ENCODE results near the gene LDB2. TPM values are rescaled to one million over a fixed set of nuclear protein-coding genes. Genes with fewer than 3 reads are reported as not detected.

Gene LDB2
- total and polyA plus RNA-seq, 2 donors: 9.2 to 10.1 TPM

- Histone ChIP-seq H3K4me3 (ENCODE audit: low read length in 2 of 2) (no peak overlapping the region), H3K27me3 (ENCODE audit: control insufficient read depth in 2 of 2, insufficient read depth in 1 of 2, low read length in 1 of 2) (no peaks in the 10 kb centered on the region), H3K4me1 (ENCODE audit: control insufficient read depth in 2 of 2, insufficient read depth in 2 of 2, low read length in 2 of 2) (no peaks in the 10 kb centered on the region), H3K36me3 (ENCODE audit: control insufficient read depth in 2 of 2, insufficient read depth in 2 of 2, low read length in 1 of 2) (no peaks in the 10 kb centered on the region), H3K9me3 (ENCODE audit: control insufficient read depth in 2 of 2, insufficient read depth in 1 of 2, low read length in 1 of 2) (no peaks in the 10 kb centered on the region), H3K27ac (ENCODE audit: low read depth in 1 of 2, low read length in 1 of 2) (no peak overlapping the region)
- 97% methylated on average over 10 of the region's 10 CpGs for WGBS
- DNase-seq (ENCODE audit: low read depth in 6 of 9, low spot score in 9 of 9): no peak
These were observed 315.9 kb downstream of the LDB2 start for GRCh38 chr4:16582526-16582925.

GRCh38 chr4:16582036-16582435 is 316.4 kb downstream of the LDB2 start:
- H3K9me3 ChIP-seq (ENCODE audit: control insufficient read depth in 2 of 2, insufficient read depth in 1 of 2, low read length in 1 of 2): no peaks in the 10 kb centered on the region
- H3K27me3 ChIP-seq (ENCODE audit: control insufficient read depth in 2 of 2, insufficient read depth in 1 of 2, low read length in 1 of 2): no peaks in the 10 kb centered on the region
- H3K4me1 ChIP-seq (ENCODE audit: control insufficient read depth in 2 of 2, insufficient read depth in 2 of 2, low read length in 2 of 2): no peaks in the 10 kb centered on the region
- DNase-seq (ENCODE audit: low read depth in 6 of 9, low spot score in 9 of 9): no peak
- H3K27ac ChIP-seq (ENCODE audit: low read depth in 1 of 2, low read length in 1 of 2): no peak overlapping the region
- WGBS: 97% methylated on average over 3 of the region's 3 CpGs
- no peaks in the 10 kb centered on the region for H3K36me3 ChIP-seq (ENCODE audit: control insufficient read depth in 2 of 2, insufficient read depth in 2 of 2, low read length in 1 of 2)
- no peak overlapping the region for H3K4me3 ChIP-seq (ENCODE audit: low read length in 2 of 2)

GRCh38 chr4:16581117-16581516 is 317.3 kb downstream of the LDB2 start:
- Histone ChIP-seq H3K9me3 (ENCODE audit: control insufficient read depth in 2 of 2, insufficient read depth in 1 of 2, low read length in 1 of 2) (no peaks in the 10 kb centered on the region), H3K36me3 (ENCODE audit: control insufficient read depth in 2 of 2, insufficient read depth in 2 of 2, low read length in 1 of 2) (no peaks in the 10 kb centered on the region), H3K4me3 (ENCODE audit: low read length in 2 of 2) (no peak overlapping the region), H3K27me3 (ENCODE audit: control insufficient read depth in 2 of 2, insufficient read depth in 1 of 2, low read length in 1 of 2) (no peaks in the 10 kb centered on the region), H3K27ac (ENCODE audit: low read depth in 1 of 2, low read length in 1 of 2) (no peak overlapping the region), H3K4me1 (ENCODE audit: control insufficient read depth in 2 of 2, insufficient read depth in 2 of 2, low read length in 2 of 2) (no peaks in the 10 kb centered on the region)
- WGBS: 97% methylated on average over 3 of the region's 3 CpGs
- no peak for DNase-seq (ENCODE audit: low read depth in 6 of 9, low spot score in 9 of 9)

GRCh38 chr4:16580514-16580913 is 317.9 kb downstream of the LDB2 start:
- Histone ChIP-seq H3K9me3 (ENCODE audit: control insufficient read depth in 2 of 2, insufficient read depth in 1 of 2, low read length in 1 of 2) (no peaks in the 10 kb centered on the region), H3K27ac (ENCODE audit: low read depth in 1 of 2, low read length in 1 of 2) (no peak overlapping the region), H3K27me3 (ENCODE audit: control insufficient read depth in 2 of 2, insufficient read depth in 1 of 2, low read length in 1 of 2) (no peaks in the 10 kb centered on the region), H3K4me1 (ENCODE audit: control insufficient read depth in 2 of 2, insufficient read depth in 2 of 2, low read length in 2 of 2) (no peaks in the 10 kb centered on the region), H3K36me3 (ENCODE audit: control insufficient read depth in 2 of 2, insufficient read depth in 2 of 2, low read length in 1 of 2) (no peaks in the 10 kb centered on the region), H3K4me3 (ENCODE audit: low read length in 2 of 2) (no peak overlapping the region)
- DNase-seq (ENCODE audit: low read depth in 6 of 9, low spot score in 9 of 9): no peak

GRCh38 chr4:16579866-16580265 is 318.6 kb downstream of the LDB2 start:
- Histone ChIP-seq H3K27ac (ENCODE audit: low read depth in 1 of 2, low read length in 1 of 2) (no peak overlapping the region), H3K27me3 (ENCODE audit: control insufficient read depth in 2 of 2, insufficient read depth in 1 of 2, low read length in 1 of 2) (no peaks in the 10 kb centered on the region), H3K4me1 (ENCODE audit: control insufficient read depth in 2 of 2, insufficient read depth in 2 of 2, low read length in 2 of 2) (no peaks in the 10 kb centered on the region), H3K4me3 (ENCODE audit: low read length in 2 of 2) (no peak overlapping the region), H3K36me3 (ENCODE audit: control insufficient read depth in 2 of 2, insufficient read depth in 2 of 2, low read length in 1 of 2) (no peaks in the 10 kb centered on the region), H3K9me3 (ENCODE audit: control insufficient read depth in 2 of 2, insufficient read depth in 1 of 2, low read length in 1 of 2) (no peaks in the 10 kb centered on the region)
- DNase-seq (ENCODE audit: low read depth in 6 of 9, low spot score in 9 of 9): no peak
- WGBS: 92% methylated on average over 3 of the region's 3 CpGs

GRCh38 chr4:16577177-16577576 is 321.3 kb downstream of the LDB2 start:
- 96% methylated on average over 3 of the region's 3 CpGs for WGBS
- H3K27ac ChIP-seq (ENCODE audit: low read depth in 1 of 2, low read length in 1 of 2): no peak overlapping the region
- no peaks in the 10 kb centered on the region for H3K4me1 ChIP-seq (ENCODE audit: control insufficient read depth in 2 of 2, insufficient read depth in 2 of 2, low read length in 2 of 2)
- no peaks in the 10 kb centered on the region for H3K9me3 ChIP-seq (ENCODE audit: control insufficient read depth in 2 of 2, insufficient read depth in 1 of 2, low read length in 1 of 2)
- no peaks in the 10 kb centered on the region for H3K36me3 ChIP-seq (ENCODE audit: control insufficient read depth in 2 of 2, insufficient read depth in 2 of 2, low read length in 1 of 2)
- no peak overlapping the region for H3K4me3 ChIP-seq (ENCODE audit: low read length in 2 of 2)
- H3K27me3 ChIP-seq (ENCODE audit: control insufficient read depth in 2 of 2, insufficient read depth in 1 of 2, low read length in 1 of 2): no peaks in the 10 kb centered on the region
- no peak for DNase-seq (ENCODE audit: low read depth in 6 of 9, low spot score in 9 of 9)

- no peak for DNase-seq (ENCODE audit: low read depth in 6 of 9, low spot score in 9 of 9)
- 99% methylated on average over 2 of the region's 2 CpGs for WGBS
- Histone ChIP-seq H3K27me3 (ENCODE audit: control insufficient read depth in 2 of 2, insufficient read depth in 1 of 2, low read length in 1 of 2) (no peaks in the 10 kb centered on the region), H3K4me3 (ENCODE audit: low read length in 2 of 2) (no peak overlapping the region), H3K27ac (ENCODE audit: low read depth in 1 of 2, low read length in 1 of 2) (no peak overlapping the region), H3K9me3 (ENCODE audit: control insufficient read depth in 2 of 2, insufficient read depth in 1 of 2, low read length in 1 of 2) (no peaks in the 10 kb centered on the region), H3K4me1 (ENCODE audit: control insufficient read depth in 2 of 2, insufficient read depth in 2 of 2, low read length in 2 of 2) (no peaks in the 10 kb centered on the region), H3K36me3 (ENCODE audit: control insufficient read depth in 2 of 2, insufficient read depth in 2 of 2, low read length in 1 of 2) (no peaks in the 10 kb centered on the region)
These were observed 323.5 kb downstream of the LDB2 start for GRCh38 chr4:16574981-16575380.

- peak in 3 of 9 donors; percentile 3 to 35 (median 4) for DNase-seq (ENCODE audit: low read depth in 6 of 9, low spot score in 9 of 9)
- Histone ChIP-seq H3K4me3 (ENCODE audit: low read length in 2 of 2) (no peak overlapping the region), H3K27me3 (ENCODE audit: control insufficient read depth in 2 of 2, insufficient read depth in 1 of 2, low read length in 1 of 2) (no peaks in the 10 kb centered on the region), H3K36me3 (ENCODE audit: control insufficient read depth in 2 of 2, insufficient read depth in 2 of 2, low read length in 1 of 2) (no peaks in the 10 kb centered on the region), H3K4me1 (ENCODE audit: control insufficient read depth in 2 of 2, insufficient read depth in 2 of 2, low read length in 2 of 2) (no peaks in the 10 kb centered on the region), H3K9me3 (ENCODE audit: control insufficient read depth in 2 of 2, insufficient read depth in 1 of 2, low read length in 1 of 2) (no peaks in the 10 kb centered on the region), H3K27ac (ENCODE audit: low read depth in 1 of 2, low read length in 1 of 2) (no peak overlapping the region)
- 84% methylated on average over 5 of the region's 5 CpGs for WGBS
These were observed 324.7 kb downstream of the LDB2 start for GRCh38 chr4:16573739-16574138.

- no peak for DNase-seq (ENCODE audit: low read depth in 6 of 9, low spot score in 9 of 9)
- Histone ChIP-seq H3K4me1 (ENCODE audit: control insufficient read depth in 2 of 2, insufficient read depth in 2 of 2, low read length in 2 of 2) (no peaks in the 10 kb centered on the region), H3K27ac (ENCODE audit: low read depth in 1 of 2, low read length in 1 of 2) (no peak overlapping the region), H3K9me3 (ENCODE audit: control insufficient read depth in 2 of 2, insufficient read depth in 1 of 2, low read length in 1 of 2) (no peaks in the 10 kb centered on the region), H3K4me3 (ENCODE audit: low read length in 2 of 2) (no peak overlapping the region), H3K36me3 (ENCODE audit: control insufficient read depth in 2 of 2, insufficient read depth in 2 of 2, low read length in 1 of 2) (no peaks in the 10 kb centered on the region), H3K27me3 (ENCODE audit: control insufficient read depth in 2 of 2, insufficient read depth in 1 of 2, low read length in 1 of 2) (no peaks in the 10 kb centered on the region)
- 90% methylated on average over 4 of the region's 4 CpGs for WGBS
These were observed 325.2 kb downstream of the LDB2 start for GRCh38 chr4:16573206-16573605.

GRCh38 chr4:16572631-16573030 is 325.8 kb downstream of the LDB2 start:
- DNase-seq (ENCODE audit: low read depth in 6 of 9, low spot score in 9 of 9): no peak
- Histone ChIP-seq H3K4me1 (ENCODE audit: control insufficient read depth in 2 of 2, insufficient read depth in 2 of 2, low read length in 2 of 2) (no peaks in the 10 kb centered on the region), H3K4me3 (ENCODE audit: low read length in 2 of 2) (no peak overlapping the region), H3K36me3 (ENCODE audit: control insufficient read depth in 2 of 2, insufficient read depth in 2 of 2, low read length in 1 of 2) (no peaks in the 10 kb centered on the region), H3K27ac (ENCODE audit: low read depth in 1 of 2, low read length in 1 of 2) (no peak overlapping the region), H3K9me3 (ENCODE audit: control insufficient read depth in 2 of 2, insufficient read depth in 1 of 2, low read length in 1 of 2) (no peaks in the 10 kb centered on the region), H3K27me3 (ENCODE audit: control insufficient read depth in 2 of 2, insufficient read depth in 1 of 2, low read length in 1 of 2) (no peaks in the 10 kb centered on the region)
- whole genome bisulfite sequencing: 92% methylated on average over 4 of the region's 4 CpGs
